BE2C (cell line): ENCODE data around the gene DDC.

ENCODE experiments used
- DNase-seq: peaks from one replicate; pipeline ENCODE4 v3.0.0-alpha.2; 2020
- H3K27me3 ChIP-seq: fragments of 250-450 bp; sonication (Bioruptor Pico); 2 replicates; pipeline ENCODE4 v1.5.1; 2020; ENCODE audit warnings: mild to moderate bottlenecking
- H3K36me3 ChIP-seq: fragments of 250-450 bp; sonication (Bioruptor Pico); 2 replicates; pipeline ENCODE4 v1.5.1; 2020; ENCODE audit warnings: mild to moderate bottlenecking
- H3K4me1 ChIP-seq: fragments of 250-450 bp; sonication (Bioruptor Pico); 2 replicates; pipeline ENCODE4 v1.5.1; 2020
- H3K4me3 ChIP-seq: 2 replicates; pipeline ENCODE4 v1.5.1; 2011; ENCODE audit warnings: low read depth, low read length
- H3K9me3 ChIP-seq: fragments of 250-450 bp; sonication (Bioruptor Pico); 2 replicates; pipeline ENCODE4 v1.5.1; 2020
- CTCF ChIP-seq: IDR thresholded peaks from 2 replicates; pipeline ENCODE4 v1.5.1; 2012; ENCODE audit warnings: mild to moderate bottlenecking, low read depth, low read length

DDC gene

GRCh38 chr7:50558294-50559053 is 6.7 kb downstream of the DDC start:
- peaks cover 39% of the 10 kb centered on the region for H3K36me3 ChIP-seq
- TF ChIP-seq CTCF = no peak
- H3K9me3 ChIP-seq = no peaks in the 10 kb centered on the region
- DNase-seq = peak; percentile 42
- no peaks in the 10 kb centered on the region for H3K27me3 ChIP-seq
- peaks cover 19% of the 10 kb centered on the region for H3K4me1 ChIP-seq
- H3K4me3 ChIP-seq = peak overlapping the region; percentile 88

GRCh38 chr7:50557099-50557498 is 8.1 kb downstream of the DDC start:
- Histone ChIP-seq H3K27me3 (no peaks in the 10 kb centered on the region), H3K36me3 (peaks cover 51% of the 10 kb centered on the region), H3K4me1 (peaks cover 14% of the 10 kb centered on the region), H3K9me3 (no peaks in the 10 kb centered on the region), H3K4me3 (peak overlapping the region; percentile 88)
- no peak for TF ChIP-seq CTCF
- DNase-seq = no peak

- no peak for DNase-seq
- peaks cover 9% of the 10 kb centered on the region for H3K4me1 ChIP-seq
- no peaks in the 10 kb centered on the region for H3K27me3 ChIP-seq
- H3K36me3 ChIP-seq = peaks cover 57% of the 10 kb centered on the region
- no peaks in the 10 kb centered on the region for H3K9me3 ChIP-seq
- peak overlapping the region; percentile 88 for H3K4me3 ChIP-seq
- no peak for TF ChIP-seq CTCF
Observed at GRCh38 chr7:50556247-50556991, 8.8 kb downstream of the DDC start.

GRCh38 chr7:50555594-50556140 is 9.5 kb downstream of the DDC start:
- Histone ChIP-seq H3K27me3 (no peaks in the 10 kb centered on the region), H3K36me3 (peaks cover 58% of the 10 kb centered on the region), H3K4me1 (peaks cover 6% of the 10 kb centered on the region), H3K4me3 (no peak overlapping the region), H3K9me3 (no peaks in the 10 kb centered on the region)
- no peak for TF ChIP-seq CTCF
- no peak for DNase-seq

GRCh38 chr7:50554431-50555322 is 10.5 kb downstream of the DDC start:
- Histone ChIP-seq H3K27me3 (no peaks in the 10 kb centered on the region), H3K4me1 (peaks cover 6% of the 10 kb centered on the region), H3K9me3 (no peaks in the 10 kb centered on the region), H3K4me3 (no peak overlapping the region), H3K36me3 (peaks cover 68% of the 10 kb centered on the region)
- no peak for TF ChIP-seq CTCF
- DNase-seq = no peak
